Measurements from ENCODE around the gene BRD9. TPM values are rescaled to one million over a fixed set of nuclear protein-coding genes. Genes with fewer than 3 reads are reported as not detected.
"Not testable (repeated sequence)": the region's sequence is repeated elsewhere in the genome, so short reads cannot be mapped to it uniquely, and the experiment has no call there.

BRD9 gene
- total RNA-seq, 2 donors from 2014 or later, result 17.9 to 46.2 TPM

- TF ChIP-seq CTCF (IDR thresholded peaks at IDR 0.05) (no peak), POLR2AphosphoS5 (IDR thresholded peaks at IDR 0.05) (no peak), POLR2A (IDR thresholded peaks at IDR 0.05) (no peak)
- H3K4me3 ChIP-seq, result no peak overlapping the region
- H3K27ac ChIP-seq, result no peak overlapping the region
- intact Hi-C loops (cut with DNase I), result loop anchor here (5.0 to 10.0 kb wide), 3 partner anchors 220 to 720 kb away; no protein-coding TSS in a partner anchor
- 98% methylated on average over 15 of the region's 17 CpGs for WGBS
- H3K27me3 ChIP-seq (replicated peaks; ENCODE audit: insufficient read depth), result no peaks in the 10 kb centered on the region
- H3K9me3 ChIP-seq, result no peaks in the 10 kb centered on the region
- H3K4me1 ChIP-seq (replicated peaks), result no peaks in the 10 kb centered on the region
- H3K36me3 ChIP-seq, result no peaks in the 10 kb centered on the region
- no peak for DNase-seq (ENCODE audit: low spot score)
These were observed 30.1 kb upstream of the BRD9 start for GRCh38 chr5:922436-923280.

GRCh38 chr5:921456-922435 is 29.1 kb upstream of the BRD9 start:
- Histone ChIP-seq H3K4me3 (no peak overlapping the region), H3K27me3 (replicated peaks; ENCODE audit: insufficient read depth) (no peaks in the 10 kb centered on the region), H3K27ac (no peak overlapping the region), H3K4me1 (replicated peaks) (no peaks in the 10 kb centered on the region), H3K36me3 (no peaks in the 10 kb centered on the region), H3K9me3 (no peaks in the 10 kb centered on the region)
- no peak for TF ChIP-seq POLR2AphosphoS5 (IDR thresholded peaks at IDR 0.05)
- 97% methylated on average over 9 of the region's 9 CpGs for WGBS
- DNase-seq (ENCODE audit: low spot score), result no peak
- intact Hi-C loops (cut with DNase I), result loop anchor here (5.0 to 10.0 kb wide), 3 partner anchors 221 to 721 kb away; no protein-coding TSS in a partner anchor

- no peaks in the 10 kb centered on the region for H3K9me3 ChIP-seq
- H3K27me3 ChIP-seq (replicated peaks; ENCODE audit: insufficient read depth), result no peaks in the 10 kb centered on the region
- 92% methylated on average over 7 of the region's 7 CpGs for WGBS
- TF ChIP-seq CTCF (IDR thresholded peaks at IDR 0.05) (no peak), POLR2AphosphoS5 (IDR thresholded peaks at IDR 0.05) (no peak), POLR2A (IDR thresholded peaks at IDR 0.05) (no peak)
- no peak overlapping the region for H3K27ac ChIP-seq
- no peaks in the 10 kb centered on the region for H3K4me1 ChIP-seq (replicated peaks)
- intact Hi-C loops (cut with DNase I), result loop anchor here (5.0 to 10.0 kb wide), 3 partner anchors 222 to 722 kb away; no protein-coding TSS in a partner anchor
- no peaks in the 10 kb centered on the region for H3K36me3 ChIP-seq
- no peak overlapping the region for H3K4me3 ChIP-seq
- no peak for DNase-seq (ENCODE audit: low spot score)
These were observed 27.7 kb upstream of the BRD9 start for GRCh38 chr5:920321-920720.

- DNase-seq (ENCODE audit: low spot score), result no peak
- no peak overlapping the region for H3K27ac ChIP-seq
- no peaks in the 10 kb centered on the region for H3K27me3 ChIP-seq (replicated peaks; ENCODE audit: insufficient read depth)
- intact Hi-C loops (cut with DNase I), result no loop called here
- H3K4me3 ChIP-seq, result no peak overlapping the region
- no peaks in the 10 kb centered on the region for H3K4me1 ChIP-seq (replicated peaks)
- H3K36me3 ChIP-seq, result no peaks in the 10 kb centered on the region
- WGBS, result 73% methylated on average over 9 of the region's 9 CpGs
- TF ChIP-seq POLR2AphosphoS5 (IDR thresholded peaks at IDR 0.05), result no peak
- TF ChIP-seq POLR2A (IDR thresholded peaks at IDR 0.05), result no peak
- no peak for TF ChIP-seq CTCF (IDR thresholded peaks at IDR 0.05)
- no peaks in the 10 kb centered on the region for H3K9me3 ChIP-seq
These were observed 26.9 kb upstream of the BRD9 start for GRCh38 chr5:919356-920000.

- H3K4me3 ChIP-seq; DNase-seq (ENCODE audit: low spot score); H3K36me3 ChIP-seq; H3K4me1 ChIP-seq (replicated peaks); H3K27ac ChIP-seq; intact Hi-C loops (cut with DNase I); H3K27me3 ChIP-seq (replicated peaks; ENCODE audit: insufficient read depth); H3K9me3 ChIP-seq: not testable (repeated sequence)
- 97% methylated on average over 5 of the region's 5 CpGs for WGBS
These were observed 26.1 kb upstream of the BRD9 start for GRCh38 chr5:918717-919116.

Data from prostate gland (tissue), 2 donors.